Esophagus (tissue), 2 donors: Measurements from ENCODE around the gene SSMEM1. TPM values are rescaled to one million over a fixed set of nuclear protein-coding genes. Genes with fewer than 3 reads are reported as not detected.

Experiments used
- H3K27ac ChIP-seq, 2 donors: one replicate each; pipeline ENCODE4 v1.5.1; 2013; ENCODE audit warnings: low read depth in 2 of 2, mild to moderate bottlenecking in 2 of 2, inconsistent platforms in 1 of 2, low read length in 1 of 2, moderate library complexity in 1 of 2
- H3K27me3 ChIP-seq, 2 donors: one replicate each; pipeline ENCODE4 v1.6.1; 2013; ENCODE audit warnings: low read length in 2 of 2, control low read depth in 1 of 2, mild to moderate bottlenecking in 1 of 2; ENCODE audit not compliant: insufficient read depth in 2 of 2, control insufficient read depth in 1 of 2
- H3K36me3 ChIP-seq, 2 donors: one replicate each; pipeline ENCODE4 v1.6.1; 2013; ENCODE audit warnings: low read length in 1 of 2; ENCODE audit not compliant: control insufficient read depth in 2 of 2, insufficient read depth in 2 of 2
- H3K4me1 ChIP-seq, 2 donors: one replicate each; pipeline ENCODE4 v1.6.1; 2013; ENCODE audit warnings: low read length in 1 of 2; ENCODE audit not compliant: control insufficient read depth in 2 of 2, insufficient read depth in 2 of 2
- H3K4me3 ChIP-seq, 2 donors: one replicate each; pipeline ENCODE4 v1.5.1; 2013; ENCODE audit warnings: low read length in 2 of 2, mild to moderate bottlenecking in 2 of 2, low read depth in 1 of 2, moderate library complexity in 1 of 2
- H3K9me3 ChIP-seq, 2 donors: one replicate each; pipeline ENCODE4 v1.6.1; 2013; ENCODE audit warnings: mild to moderate bottlenecking in 2 of 2, low read depth in 1 of 2, low read length in 1 of 2, moderate library complexity in 1 of 2; ENCODE audit not compliant: control insufficient read depth in 2 of 2, insufficient read depth in 1 of 2
- WGBS, 2 donors: extraction: QIAGEN DNeasy Blood & Tissue Kit; methylation state at CpG; one replicate each; pipeline ENCODE4 v1.1.7; 2013; 5-methylcytosine and 5-hydroxymethylcytosine counted together
- polyA plus RNA-seq, 2 donors: library from polyadenylated mRNA; stranded (reverse); fragments of 200-250 nt; gene quantifications; one replicate each; pipeline ENCODE4 v1.2.3, GENCODE V29; 2013
- donor health status: healthy with polysubstance abuse.
- donor health status: Bipolar disorder and iron deficiency.

Gene SSMEM1, protein sequence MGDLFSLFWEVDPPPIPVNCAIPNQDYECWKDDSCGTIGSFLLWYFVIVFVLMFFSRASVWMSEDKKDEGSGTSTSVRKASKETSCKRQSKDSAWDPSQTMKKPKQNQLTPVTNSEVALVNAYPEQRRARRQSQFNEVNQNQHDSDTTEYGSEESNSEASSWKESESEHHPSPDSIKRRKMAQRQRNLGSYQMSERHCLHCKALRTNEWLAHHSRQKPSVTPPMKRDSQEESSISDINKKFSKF
- polyA plus RNA-seq: not detected

DNA sequence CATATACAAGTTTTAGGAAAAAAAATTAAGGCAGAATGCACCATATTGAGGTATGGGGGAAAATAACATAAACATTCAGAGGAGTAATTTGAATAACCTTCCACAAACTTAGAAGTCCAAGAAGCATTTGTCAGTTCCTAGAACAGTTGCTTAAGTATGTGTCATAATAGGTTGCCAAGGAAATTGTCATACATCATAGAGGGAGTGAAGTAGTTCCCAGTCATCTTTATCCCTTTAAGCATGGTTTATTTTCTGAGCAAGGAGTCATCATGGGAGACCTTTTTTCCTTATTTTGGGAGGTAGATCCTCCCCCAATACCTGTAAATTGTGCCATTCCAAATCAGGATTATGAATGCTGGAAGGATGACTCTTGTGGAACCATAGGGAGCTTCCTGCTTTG, at the start of gene SSMEM1:
SSMEM1 (plus strand) TSS at position 219 of the 400 bp plus-strand sequence; CDS start at position 270, 51 bp downstream.
- Histone ChIP-seq H3K4me1 (no peaks in the 10 kb centered on the region), H3K9me3 (no peaks in the 10 kb centered on the region), H3K4me3 (no peak within 1 kb of the TSS), H3K27me3 (no peaks in the 10 kb centered on the region), H3K36me3 (no peaks in the 10 kb centered on the region), H3K27ac (no peak within 1 kb of the TSS)

DNA sequence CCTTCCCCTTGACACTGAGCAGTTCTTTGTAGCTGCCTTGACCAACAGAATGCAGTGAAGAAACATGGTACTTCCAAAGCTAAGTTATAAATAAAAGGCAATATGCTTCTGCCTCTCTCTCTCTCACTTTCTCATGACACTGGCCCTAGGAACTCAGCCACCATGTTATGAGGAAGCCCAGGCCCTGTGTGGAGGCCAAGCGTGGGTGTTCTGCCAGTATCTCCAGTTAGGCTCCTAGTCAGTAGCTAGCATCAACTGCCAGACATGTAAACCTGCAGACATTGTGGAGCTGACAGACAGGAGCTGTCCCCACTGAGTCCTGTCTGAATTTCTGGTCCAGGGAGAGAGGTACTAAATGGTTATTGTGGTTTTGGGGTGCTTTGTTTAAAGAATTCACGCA, 47.6 kb upstream of the SSMEM1 start:
- peaks cover 10 to 18% of the 10 kb centered on the region in 2 donors for H3K36me3 ChIP-seq
- H3K27ac ChIP-seq: no peak overlapping the region
- H3K9me3 ChIP-seq: peaks cover 0 to 4% of the 10 kb centered on the region in 2 donors
- WGBS, 2 donors: 90 to 98% methylated on average over 2 of the region's 2 CpGs
- no peak overlapping the region for H3K4me3 ChIP-seq
- no peaks in the 10 kb centered on the region for H3K4me1 ChIP-seq
- no peaks in the 10 kb centered on the region for H3K27me3 ChIP-seq

DNA sequence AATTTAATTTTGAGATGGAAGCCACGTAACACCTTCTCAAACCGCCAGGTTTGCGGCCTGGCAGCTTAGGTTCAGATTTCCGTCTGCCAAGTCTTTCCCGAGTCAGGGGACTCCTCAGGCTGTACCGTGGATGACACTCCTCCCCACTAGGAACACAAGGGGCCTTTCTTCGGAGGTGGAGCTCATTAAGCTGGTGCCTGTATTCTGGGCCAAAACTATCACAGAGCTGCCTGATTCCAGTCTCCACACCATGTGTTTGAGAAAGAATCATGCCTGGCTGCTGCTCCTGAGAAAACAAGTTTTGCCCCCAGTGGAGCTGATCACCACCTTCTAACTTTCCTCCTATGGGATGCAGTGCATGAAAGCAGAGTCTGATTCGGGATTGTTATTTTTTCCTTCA, 47.2 kb upstream of the SSMEM1 start:
- H3K9me3 ChIP-seq: peaks cover 0 to 4% of the 10 kb centered on the region in 2 donors
- no peak overlapping the region for H3K27ac ChIP-seq
- no peaks in the 10 kb centered on the region for H3K27me3 ChIP-seq
- no peak overlapping the region for H3K4me3 ChIP-seq
- peaks cover 10 to 18% of the 10 kb centered on the region in 2 donors for H3K36me3 ChIP-seq
- H3K4me1 ChIP-seq: no peaks in the 10 kb centered on the region
- 91 to 98% methylated on average over 8 of the region's 8 CpGs for WGBS, 2 donors

DNA sequence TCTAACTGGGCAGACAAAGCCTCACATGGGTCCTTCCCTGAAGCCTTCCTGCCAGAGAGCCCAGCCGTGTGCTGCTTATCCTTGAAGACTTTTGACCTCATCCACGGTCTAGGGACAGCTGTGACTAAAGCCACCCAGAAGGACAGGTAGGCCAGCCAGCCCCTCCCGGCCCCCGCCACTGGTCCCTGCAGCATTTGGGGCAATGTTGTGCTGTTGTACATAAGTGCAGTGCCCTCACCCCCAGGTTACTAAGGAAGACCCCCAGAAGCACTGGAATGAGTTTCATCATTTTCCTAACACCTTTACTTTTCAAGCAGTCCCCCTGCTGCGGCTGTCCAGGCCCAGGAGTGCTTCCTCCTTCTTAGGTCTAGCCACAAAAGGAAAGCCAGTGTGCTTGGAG, 45.5 kb upstream of the SSMEM1 start:
- Histone ChIP-seq H3K27ac (no peak overlapping the region), H3K4me3 (no peak overlapping the region), H3K9me3 (no peaks in the 10 kb centered on the region), H3K27me3 (no peaks in the 10 kb centered on the region), H3K4me1 (no peaks in the 10 kb centered on the region), H3K36me3 (peaks cover 10 to 18% of the 10 kb centered on the region in 2 donors)
- 91 to 95% methylated on average over 5 of the region's 5 CpGs for WGBS, 2 donors

DNA sequence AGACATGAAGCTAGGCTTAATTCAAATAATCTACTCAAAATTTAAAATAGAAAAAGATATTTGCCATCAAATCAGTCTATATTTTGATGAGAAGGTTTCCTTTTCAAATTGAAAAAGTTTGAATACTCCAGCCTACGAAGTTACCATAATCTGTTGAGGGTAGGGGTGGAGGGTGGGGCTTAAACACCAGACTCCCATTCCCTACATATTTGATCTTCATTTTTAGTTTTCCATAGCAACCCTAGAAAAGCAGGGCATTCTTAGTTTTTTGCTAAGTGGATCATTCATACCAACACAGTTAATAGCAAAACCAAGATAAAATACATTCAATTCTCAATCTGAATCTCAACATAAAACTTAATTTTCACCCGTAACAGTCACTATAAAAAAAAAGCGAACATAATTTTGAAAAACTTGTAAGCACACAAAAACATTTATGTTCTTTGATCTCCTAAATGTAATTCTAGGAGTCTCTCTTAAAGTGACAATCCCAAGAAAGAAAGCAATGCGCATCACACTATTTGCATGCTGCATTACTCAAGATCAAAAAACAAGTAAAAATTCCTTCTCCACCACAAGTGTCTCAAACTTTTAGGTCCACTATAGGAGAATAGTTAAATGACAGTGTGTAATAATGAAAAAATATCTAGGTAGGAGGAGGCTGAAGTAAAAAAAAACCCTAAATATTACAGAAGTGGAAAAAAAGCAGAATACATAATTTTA, 33.3 kb upstream of the SSMEM1 start:
- Histone ChIP-seq H3K4me1 (no peaks in the 10 kb centered on the region), H3K27me3 (no peaks in the 10 kb centered on the region), H3K4me3 (no peak overlapping the region), H3K27ac (no peak overlapping the region), H3K9me3 (no peaks in the 10 kb centered on the region), H3K36me3 (no peaks in the 10 kb centered on the region)
- 90 to 94% methylated on average over 4 of the region's 4 CpGs for WGBS, 2 donors

DNA sequence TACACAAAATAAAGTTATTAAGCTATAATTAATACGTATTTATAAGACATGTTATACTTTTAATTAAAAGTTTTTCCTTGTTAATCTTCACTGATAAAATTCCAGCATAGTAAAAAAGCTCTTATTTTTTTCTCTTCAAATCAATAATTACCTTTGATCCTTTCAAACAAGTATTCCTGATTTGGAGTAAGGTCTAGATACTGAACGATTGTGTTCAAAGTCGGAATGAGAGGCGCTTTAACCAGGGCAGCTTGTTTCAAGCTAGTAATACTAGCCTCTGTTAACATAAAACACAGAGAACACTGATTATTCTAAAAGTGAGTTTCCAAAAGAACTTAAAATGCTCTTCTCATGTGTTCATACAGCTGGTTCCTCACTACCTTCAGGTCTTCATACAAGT, 29.4 kb upstream of the SSMEM1 start:
- H3K9me3 ChIP-seq: no peaks in the 10 kb centered on the region
- no peak overlapping the region for H3K27ac ChIP-seq
- peaks cover under 1 to 2% of the 10 kb centered on the region in 2 donors for H3K36me3 ChIP-seq
- no peak overlapping the region for H3K4me3 ChIP-seq
- WGBS, 2 donors: 76 to 95% methylated on average over 4 of the region's 4 CpGs
- H3K27me3 ChIP-seq: no peaks in the 10 kb centered on the region
- no peaks in the 10 kb centered on the region for H3K4me1 ChIP-seq

DNA sequence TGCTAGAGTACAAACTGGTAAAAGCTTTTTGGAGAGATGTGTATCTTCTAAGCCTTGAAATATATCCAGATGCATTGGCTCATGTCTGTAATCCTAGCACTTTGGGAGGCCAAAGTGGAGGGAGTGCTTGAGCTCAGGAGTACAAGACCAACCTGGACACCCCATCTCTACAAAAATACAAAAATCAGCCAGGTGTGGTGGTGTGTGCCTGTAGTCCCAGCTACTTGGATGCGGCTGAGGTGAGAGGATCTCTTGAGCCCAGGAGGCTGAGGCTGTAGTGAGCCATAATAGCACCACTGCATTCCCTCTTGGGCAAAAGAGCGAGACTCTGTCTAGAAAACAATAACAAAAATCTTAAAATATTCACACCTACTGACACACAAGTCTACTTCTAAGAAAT, 28.0 kb upstream of the SSMEM1 start:
- no peaks in the 10 kb centered on the region for H3K27me3 ChIP-seq
- WGBS, 2 donors: 95 to 99% methylated on average over 2 of the region's 2 CpGs
- peaks cover 2 to 3% of the 10 kb centered on the region in 2 donors for H3K36me3 ChIP-seq
- no peaks in the 10 kb centered on the region for H3K9me3 ChIP-seq
- no peak overlapping the region for H3K27ac ChIP-seq
- no peak overlapping the region for H3K4me3 ChIP-seq
- no peaks in the 10 kb centered on the region for H3K4me1 ChIP-seq

DNA sequence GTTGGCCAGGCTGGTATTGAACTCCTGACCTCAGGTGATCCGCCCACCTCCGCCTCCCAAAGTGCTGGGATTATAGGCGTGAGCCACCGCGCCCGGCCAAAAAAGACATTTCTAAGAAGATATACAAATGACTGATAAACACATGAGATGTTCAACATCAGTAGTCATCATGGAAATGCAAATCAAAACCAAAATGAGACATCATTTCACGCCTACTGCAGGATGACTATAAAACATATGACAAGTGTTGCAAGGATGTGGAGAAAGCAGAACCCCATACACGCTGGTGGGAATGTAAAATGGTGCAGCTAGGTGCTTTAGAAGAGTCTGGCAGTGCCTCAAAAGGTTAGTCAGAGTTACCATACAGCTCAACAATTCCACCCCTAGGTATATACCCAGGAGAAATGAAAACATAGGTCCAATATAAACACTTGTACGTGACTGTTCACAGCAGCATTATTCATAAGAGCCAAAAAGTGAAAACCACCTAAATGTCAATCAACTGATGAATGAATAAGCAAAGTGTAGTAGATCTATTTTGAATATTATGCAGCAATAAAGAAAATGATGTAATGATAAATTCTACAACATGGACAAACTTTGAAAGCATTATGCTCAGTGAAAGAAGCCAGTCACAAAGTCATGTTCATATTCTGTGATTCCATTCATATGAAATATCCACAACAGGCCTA, 26.9 kb upstream of the SSMEM1 start:
- peaks cover 2 to 3% of the 10 kb centered on the region in 2 donors for H3K36me3 ChIP-seq
- no peaks in the 10 kb centered on the region for H3K4me1 ChIP-seq
- no peaks in the 10 kb centered on the region for H3K9me3 ChIP-seq
- no peak overlapping the region for H3K27ac ChIP-seq
- 88 to 90% methylated on average over 9 of the region's 9 CpGs for WGBS, 2 donors
- no peak overlapping the region for H3K4me3 ChIP-seq
- no peaks in the 10 kb centered on the region for H3K27me3 ChIP-seq

DNA sequence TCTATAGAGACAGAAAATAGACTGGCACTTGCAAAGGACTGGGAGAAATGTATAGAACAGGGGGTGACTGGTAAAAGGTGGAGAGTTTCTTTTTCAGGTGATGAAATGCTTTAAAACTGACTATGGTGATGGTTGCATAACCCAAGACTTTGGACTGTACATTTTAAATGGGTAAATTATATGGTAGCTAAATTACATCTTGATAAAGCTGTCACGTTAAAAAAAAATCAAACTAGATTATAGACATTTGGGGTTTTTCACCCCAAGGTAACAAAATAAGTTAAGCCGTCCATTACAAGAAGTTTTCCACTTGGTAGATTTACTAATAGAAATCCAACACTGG, 26.4 kb upstream of the SSMEM1 start:
- H3K36me3 ChIP-seq: peaks cover 2 to 3% of the 10 kb centered on the region in 2 donors
- H3K9me3 ChIP-seq: no peaks in the 10 kb centered on the region
- WGBS, 2 donors: 88 to 94% methylated on average over 2 of the region's 2 CpGs
- H3K27me3 ChIP-seq: no peaks in the 10 kb centered on the region
- no peak overlapping the region for H3K27ac ChIP-seq
- no peak overlapping the region for H3K4me3 ChIP-seq
- no peaks in the 10 kb centered on the region for H3K4me1 ChIP-seq
